Raji (cell line): ENCODE data around the gene DNAH14.

Experiments used
- POLR2A ChIP-seq: IDR thresholded peaks from 2 replicates; pipeline ENCODE4 v1.6.1; 2011; ENCODE audit warnings: low read depth, low read length, control low read depth; ENCODE audit not compliant: insufficient read depth

DNAH14 gene

GRCh38 chr1:224980181-224980580 is 50.7 kb downstream of the DNAH14 start:
- TF ChIP-seq POLR2A = no peak

- TF ChIP-seq POLR2A = no peak
Observed at GRCh38 chr1:224988042-224988441, 58.6 kb downstream of the DNAH14 start.

GRCh38 chr1:224989615-224990014 is 60.1 kb downstream of the DNAH14 start:
- TF ChIP-seq POLR2A = no peak

GRCh38 chr1:224995602-224996001 is 66.1 kb downstream of the DNAH14 start:
- no peak for TF ChIP-seq POLR2A

- no peak for TF ChIP-seq POLR2A
Observed at GRCh38 chr1:224996266-224996665, 66.8 kb downstream of the DNAH14 start.

- no peak for TF ChIP-seq POLR2A
Observed at GRCh38 chr1:224998185-224998584, 68.7 kb downstream of the DNAH14 start.

GRCh38 chr1:225004396-225004795 is 74.9 kb downstream of the DNAH14 start:
- TF ChIP-seq POLR2A = no peak

DNA sequence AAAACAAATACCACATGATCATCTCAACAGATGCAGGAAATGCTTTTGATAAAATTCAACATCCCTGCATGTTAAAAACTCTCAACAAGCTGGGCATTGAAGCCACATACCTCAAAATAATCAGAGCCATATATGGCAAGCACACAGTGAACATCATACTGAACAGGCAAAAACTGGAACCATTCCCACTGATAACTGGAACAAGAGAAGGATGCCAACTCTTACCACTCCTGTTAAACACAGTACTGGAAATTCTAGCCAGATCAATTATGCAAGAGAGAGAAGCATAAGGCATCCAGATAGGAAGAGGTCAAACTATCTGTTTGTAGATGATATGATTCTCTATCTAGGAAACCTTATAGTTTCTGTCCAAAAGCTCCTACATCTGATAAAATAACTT is 91.6 kb downstream of the DNAH14 start:
- TF ChIP-seq POLR2A = no peak

GRCh38 chr1:225026701-225027100 is 97.2 kb downstream of the DNAH14 start:
- no peak for TF ChIP-seq POLR2A

- no peak for TF ChIP-seq POLR2A
Observed at GRCh38 chr1:225042263-225042662, 112.8 kb downstream of the DNAH14 start.

DNA sequence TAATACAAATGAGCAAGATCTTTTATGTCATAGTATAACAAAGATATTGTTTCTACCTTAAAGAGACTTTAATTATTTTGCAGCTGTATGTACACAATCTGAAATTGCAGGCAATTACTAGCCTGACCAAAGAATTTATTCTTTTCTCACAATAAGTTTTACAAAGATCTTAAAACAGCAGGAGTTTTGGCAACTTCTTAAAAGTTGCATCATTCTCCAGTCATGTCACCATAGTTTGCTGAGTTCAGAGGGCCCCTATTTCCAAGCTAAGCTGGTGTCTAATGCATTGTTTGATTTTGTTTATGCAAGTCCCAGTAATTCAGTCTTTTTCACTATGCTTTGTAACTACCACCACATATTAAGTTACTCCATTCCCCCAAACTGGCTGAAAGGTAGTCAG is 114.8 kb downstream of the DNAH14 start:
- no peak for TF ChIP-seq POLR2A

GRCh38 chr1:225049594-225049993 is 120.1 kb downstream of the DNAH14 start:
- no peak for TF ChIP-seq POLR2A

GRCh38 chr1:225063722-225064121 is 134.2 kb downstream of the DNAH14 start:
- no peak for TF ChIP-seq POLR2A

DNA sequence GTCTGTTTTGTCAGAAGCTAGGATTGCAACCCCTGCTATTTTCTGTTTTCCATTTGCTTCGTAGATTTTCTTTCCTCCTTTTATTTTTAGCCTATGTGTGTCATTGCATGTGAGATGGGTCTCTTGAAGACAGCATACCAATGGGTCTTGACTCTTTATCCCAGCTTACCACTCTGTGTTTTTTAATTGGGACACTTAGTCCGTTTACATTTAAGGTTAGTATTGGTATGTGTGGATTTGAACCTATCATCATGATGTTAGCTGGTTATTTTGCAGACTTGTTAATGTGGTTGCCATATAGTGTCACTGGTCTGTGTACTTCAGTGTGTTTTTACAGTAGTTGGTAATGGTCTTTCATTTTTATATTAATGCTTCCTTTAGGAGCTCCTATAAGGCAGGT is 141.5 kb downstream of the DNAH14 start:
- TF ChIP-seq POLR2A = no peak

- TF ChIP-seq POLR2A = no peak
Observed at GRCh38 chr1:225097175-225097574, 167.7 kb downstream of the DNAH14 start.

DNA sequence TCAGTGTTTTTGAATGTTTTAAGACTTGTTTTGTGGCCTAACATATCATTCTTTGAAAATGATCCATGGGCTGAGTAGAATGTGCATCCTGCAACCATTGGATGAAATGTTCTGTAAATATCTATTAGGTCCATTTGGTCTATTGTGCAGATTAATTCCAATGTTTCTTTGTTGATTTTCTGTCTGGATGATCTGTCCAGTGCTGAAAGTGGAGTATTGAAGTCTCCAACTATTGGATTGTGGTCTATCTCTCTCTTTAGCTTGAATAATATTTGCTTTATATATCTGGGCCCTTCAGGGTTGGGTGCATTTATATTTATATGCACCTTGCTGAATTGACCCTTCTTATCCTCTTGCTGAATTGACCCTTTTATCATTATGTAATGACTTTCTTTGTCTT is 181.5 kb downstream of the DNAH14 start:
- no peak for TF ChIP-seq POLR2A

DNA sequence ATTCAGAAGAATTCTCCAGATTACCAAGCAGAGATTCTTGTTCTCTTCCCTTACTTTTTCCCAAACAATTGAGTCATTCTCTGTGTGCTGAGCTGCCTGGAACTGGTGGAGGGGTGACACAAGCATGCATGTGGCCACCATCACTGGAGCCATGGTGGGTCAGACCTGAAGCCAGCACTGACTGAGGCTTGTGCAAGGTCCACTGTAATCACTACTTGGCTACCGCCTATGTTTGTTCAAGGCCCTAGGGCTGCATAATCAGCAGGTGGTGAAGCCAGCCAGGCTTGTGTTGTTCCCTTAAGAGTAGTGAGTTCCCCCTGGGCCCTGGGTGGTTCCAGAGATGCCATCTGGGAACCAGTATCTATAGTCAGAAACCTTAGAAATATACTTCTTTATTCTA is 183.8 kb downstream of the DNAH14 start:
- TF ChIP-seq POLR2A = no peak
